ENCODE measurements around the gene CYP2U1.
"Not testable (repeated sequence)": the region's sequence is repeated elsewhere in the genome, so short reads cannot be mapped to it uniquely, and the experiment has no call there.

The CYP2U1 gene
- total RNA-seq, result 12.3 to 23.9 (median 15.8) reads per million in 4 experiments

- peak; percentile 76 for DNase-seq
Observed at GRCh38 chr4:107930821-107931774, at the start of gene CYP2U1. CYP2U1 (plus strand) TSS chr4:107931549; CDS start chr4:107931644, 95 bp downstream.

- DNase-seq, result no peak
Observed at GRCh38 chr4:107885865-107886264, 45.5 kb upstream of the CYP2U1 start.

- no peak for DNase-seq
Observed at GRCh38 chr4:107888237-107888636, 43.1 kb upstream of the CYP2U1 start.

GRCh38 chr4:107890779-107891178 lies 40.6 kb upstream of the CYP2U1 start:
- no peak for DNase-seq

- DNase-seq, result no peak
Observed at GRCh38 chr4:107891299-107891698, 40.0 kb upstream of the CYP2U1 start.

GRCh38 chr4:107893171-107894137 lies 37.9 kb upstream of the CYP2U1 start:
- no peak for DNase-seq

- no peak for DNase-seq
Observed at GRCh38 chr4:107894138-107894603, 37.2 kb upstream of the CYP2U1 start.

- DNase-seq, result no peak
Observed at GRCh38 chr4:107896158-107896645, 35.1 kb upstream of the CYP2U1 start.

- DNase-seq, result no peak
Observed at GRCh38 chr4:107896646-107897045, 34.7 kb upstream of the CYP2U1 start.

- DNase-seq, result no peak
Observed at GRCh38 chr4:107897823-107898222, 33.5 kb upstream of the CYP2U1 start.

- no peak for DNase-seq
Observed at GRCh38 chr4:107900067-107900466, 31.3 kb upstream of the CYP2U1 start.

- no peak for DNase-seq
Observed at GRCh38 chr4:107900508-107900907, 30.8 kb upstream of the CYP2U1 start.

- DNase-seq, result no peak
Observed at GRCh38 chr4:107901213-107901934, 30.0 kb upstream of the CYP2U1 start.

GRCh38 chr4:107902715-107903114 lies 28.6 kb upstream of the CYP2U1 start:
- DNase-seq, result no peak

- DNase-seq, result not testable (repeated sequence)
Observed at GRCh38 chr4:107905082-107905481, 26.3 kb upstream of the CYP2U1 start.

- no peak for DNase-seq
Observed at GRCh38 chr4:107906458-107907100, 24.8 kb upstream of the CYP2U1 start.

GRCh38 chr4:107908377-107908776 lies 23.0 kb upstream of the CYP2U1 start:
- no peak for DNase-seq

GRCh38 chr4:107913283-107913899 lies 18.0 kb upstream of the CYP2U1 start:
- no peak for DNase-seq

- DNase-seq, result no peak
Observed at GRCh38 chr4:107915220-107915619, 16.1 kb upstream of the CYP2U1 start.

GRCh38 chr4:107916623-107917022 lies 14.7 kb upstream of the CYP2U1 start:
- no peak for DNase-seq

GRCh38 chr4:107917500-107917899 lies 13.8 kb upstream of the CYP2U1 start:
- no peak for DNase-seq

All from effector CD8-positive, alpha-beta T cell (primary cell).